ENCODE data around the gene CEBPB.

GRCh38 chr20:50199703-50200102 lies 9.1 kb downstream of the CEBPB start:
- TF ChIP-seq CTCF (IDR thresholded peaks at IDR 0.05; ENCODE audit: insufficient read depth, low read depth, low read length) (no peak), EZH2 (IDR thresholded peaks at IDR 0.05; ENCODE audit: insufficient read depth, low read length) (no peak)

Data from astrocyte (in vitro differentiated cells and primary cell).